Body of pancreas (tissue), 4 donors: ENCODE data around the gene OXCT2. TPM values are rescaled to one million over a fixed set of nuclear protein-coding genes. Genes with fewer than 3 reads are reported as not detected.
"Not testable (repeated sequence)": the region's sequence is repeated elsewhere in the genome, so short reads cannot be mapped to it uniquely, and the experiment has no call there.

Experiments
- ATAC-seq: fragments of 150-250 bp; one replicate; pipeline ENCODE4 v1.9.1; 2016
- DNase-seq, 4 donors: peaks; one replicate each; pipeline ENCODE4 v3.0.0-alpha.2; 2019
- H3K27ac ChIP-seq, 4 donors: fragments of 200-600 bp; sonication (generic); 1 replicate in 3 of 4; 2 replicates in 1 of 4; pipeline versions ENCODE4 v1.5.1 to v1.6.1; 2016 to 2019; ENCODE audit warnings: mild to moderate bottlenecking in 1 of 4, mixed read lengths in 1 of 4, moderate library complexity in 1 of 4
- H3K27me3 ChIP-seq, 2 donors: fragments of 200-600 bp; sonication (generic); one replicate each; pipeline ENCODE4 v1.6.0; 2016; ENCODE audit warnings: mild to moderate bottlenecking in 1 of 2
- H3K36me3 ChIP-seq, 2 donors: fragments of 200-600 bp; sonication (generic); replicated peaks in 1 of 2; 2 replicates each; pipeline ENCODE4 v1.5.1; 2016; ENCODE audit warnings: low read depth in 2 of 2; ENCODE audit not compliant: insufficient read depth in 1 of 2
- H3K4me1 ChIP-seq: fragments of 200-600 bp; sonication (generic); one replicate; pipeline ENCODE4 v1.6.0; 2016
- H3K4me3 ChIP-seq, 2 donors: fragments of 200-600 bp; sonication (generic); 1 replicate in 1 of 2; 2 replicates in 1 of 2; pipeline ENCODE4 v1.5.1; 2016 to 2019
- H3K9me3 ChIP-seq, 3 donors: fragments of 200-600 bp; sonication (generic); 1 replicate in 2 of 3; 2 replicates in 1 of 3; pipeline ENCODE4 v1.5.1; 2016
- POLR2A ChIP-seq, 3 donors: fragments of 450-650 bp; IDR thresholded peaks; one replicate each; pipeline ENCODE4 v1.6.1; 2016; ENCODE audit warnings: antibody characterized with exemption in 3 of 3, mild to moderate bottlenecking in 2 of 3
- WGBS, 2 donors: methylation state at CpG; one replicate each; pipeline ENCODE4 v1.1.5; 2017; 5-methylcytosine and 5-hydroxymethylcytosine counted together
- intact Hi-C: fragments of 100-400 bp; cut with DNase I; formaldehyde crosslinking; loops from one replicate; pipeline ENCODE4 v1.15.1; 2023
- total RNA-seq, 2 donors: library from RNA; depleted of rRNA; stranded (reverse); fragments of >200 nt; gene quantifications; one replicate each; pipeline ENCODE4 v1.1.0, GENCODE V29; 2016
- TF ChIP-seq, protein P1 (sequence below), 7 experiments: fragments of 450-650 bp in 4 of 7; fragments of 200-600 bp in 3 of 7; sonication (generic) in 3 of 7; IDR thresholded peaks; one replicate each; pipeline ENCODE4 v1.5.1; 2016 to 2019; ENCODE audit warnings: antibody characterized with exemption in 7 of 7

OXCT2 gene
- total RNA-seq, 2 donors from 2014 or later = 2.6 to 4.6 TPM

DNA sequence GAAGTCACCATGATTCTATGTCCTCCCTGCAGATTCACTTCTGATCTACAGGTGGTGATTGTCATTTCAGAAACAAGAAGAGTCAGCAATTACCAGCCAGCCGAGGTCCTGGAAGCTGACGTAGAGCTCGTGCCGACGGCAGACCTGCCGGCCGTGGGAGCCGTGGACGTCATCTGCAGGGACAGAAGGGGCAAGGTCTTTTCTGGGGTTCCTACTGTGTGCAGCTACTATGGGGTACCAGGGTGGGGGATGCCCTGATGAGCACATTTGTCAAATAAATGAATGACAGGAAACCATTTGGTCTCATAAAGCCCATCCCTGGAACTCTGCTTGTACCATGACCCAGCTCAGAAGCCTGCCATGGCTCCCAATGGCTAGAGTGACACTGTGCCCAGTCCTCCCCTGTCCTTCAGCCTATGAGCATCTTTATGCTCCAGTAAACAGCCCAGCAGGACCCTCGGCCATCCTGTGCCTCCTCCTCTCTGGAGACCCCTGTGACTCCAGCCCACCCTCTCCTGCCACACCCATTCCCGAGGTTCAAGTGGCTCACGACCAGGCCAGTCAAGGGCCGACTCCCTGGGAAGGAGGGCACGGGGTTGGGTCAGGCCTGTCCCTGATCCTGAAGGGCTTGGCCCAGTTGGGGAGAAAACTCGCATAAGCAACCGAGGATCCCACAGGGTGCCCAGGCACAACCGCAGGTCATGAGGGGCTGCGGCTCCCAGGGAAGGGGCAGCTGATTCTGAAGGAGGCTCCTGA is 7.4 kb downstream of the OXCT2 start:
- H3K27me3 ChIP-seq, H3K36me3 ChIP-seq, H3K4me3 ChIP-seq, intact Hi-C loops, H3K27ac ChIP-seq, H3K9me3 ChIP-seq, DNase-seq, ATAC-seq, H3K4me1 ChIP-seq: not testable (repeated sequence)
- 90 to 93% methylated on average over 9 to 15 of the region's 18 CpGs for WGBS, 2 donors

GRCh38 chr1:39762550-39763540 is 8.3 kb downstream of the OXCT2 start:
- H3K27ac ChIP-seq = no peak overlapping the region
- intact Hi-C loops = no loop called here
- 90 to 91% methylated on average over 16 to 28 of the region's 30 CpGs for WGBS, 2 donors
- H3K4me1 ChIP-seq = no peaks in the 10 kb centered on the region
- H3K36me3 ChIP-seq = peaks cover 0 to 1% of the 10 kb centered on the region in 2 donors
- no peaks in the 10 kb centered on the region for H3K9me3 ChIP-seq
- ATAC-seq (no peak), DNase-seq (no peak)
- no peaks in the 10 kb centered on the region for H3K27me3 ChIP-seq
- no peak for TF ChIP-seq POLR2A (IDR thresholded peaks at IDR 0.05)
- TF ChIP-seq, protein P1, sequence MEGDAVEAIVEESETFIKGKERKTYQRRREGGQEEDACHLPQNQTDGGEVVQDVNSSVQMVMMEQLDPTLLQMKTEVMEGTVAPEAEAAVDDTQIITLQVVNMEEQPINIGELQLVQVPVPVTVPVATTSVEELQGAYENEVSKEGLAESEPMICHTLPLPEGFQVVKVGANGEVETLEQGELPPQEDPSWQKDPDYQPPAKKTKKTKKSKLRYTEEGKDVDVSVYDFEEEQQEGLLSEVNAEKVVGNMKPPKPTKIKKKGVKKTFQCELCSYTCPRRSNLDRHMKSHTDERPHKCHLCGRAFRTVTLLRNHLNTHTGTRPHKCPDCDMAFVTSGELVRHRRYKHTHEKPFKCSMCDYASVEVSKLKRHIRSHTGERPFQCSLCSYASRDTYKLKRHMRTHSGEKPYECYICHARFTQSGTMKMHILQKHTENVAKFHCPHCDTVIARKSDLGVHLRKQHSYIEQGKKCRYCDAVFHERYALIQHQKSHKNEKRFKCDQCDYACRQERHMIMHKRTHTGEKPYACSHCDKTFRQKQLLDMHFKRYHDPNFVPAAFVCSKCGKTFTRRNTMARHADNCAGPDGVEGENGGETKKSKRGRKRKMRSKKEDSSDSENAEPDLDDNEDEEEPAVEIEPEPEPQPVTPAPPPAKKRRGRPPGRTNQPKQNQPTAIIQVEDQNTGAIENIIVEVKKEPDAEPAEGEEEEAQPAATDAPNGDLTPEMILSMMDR (IDR thresholded peaks at IDR 0.05) = no peak
- H3K4me3 ChIP-seq = no peak overlapping the region

DNA sequence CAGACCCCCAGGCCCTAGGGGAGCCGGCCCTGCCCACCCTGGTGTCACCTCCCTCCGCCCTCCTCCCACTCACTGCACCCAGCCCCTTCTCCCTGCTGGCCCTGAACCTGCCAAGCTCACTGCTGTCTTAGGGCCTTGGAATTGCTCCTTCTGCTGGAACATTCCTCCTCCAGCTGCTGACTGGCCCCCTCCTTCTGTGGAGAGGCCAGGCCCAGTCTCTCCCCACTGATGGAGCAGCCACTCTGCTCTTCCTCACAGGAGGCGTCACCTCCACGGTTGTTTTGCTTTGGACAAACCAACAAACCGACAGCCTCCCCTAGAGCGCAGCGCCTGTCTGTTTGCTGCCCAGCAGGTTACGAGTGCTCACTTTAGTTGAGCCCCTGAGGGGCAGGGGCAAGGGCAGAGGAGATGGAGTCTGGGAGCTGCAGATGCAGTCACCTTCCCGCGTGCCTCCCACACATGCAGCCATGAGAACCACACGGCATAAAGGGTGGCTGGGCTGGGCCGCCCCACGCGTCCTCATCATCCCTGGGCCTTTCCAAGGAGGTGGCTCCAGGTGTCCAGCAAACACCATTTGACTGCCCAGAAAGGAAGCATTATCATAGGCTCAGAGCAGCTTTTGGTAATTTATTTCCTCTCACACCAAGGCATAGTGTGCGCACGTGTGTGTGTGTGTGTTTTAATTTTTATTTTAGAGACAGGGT is 9.4 kb downstream of the OXCT2 start:
- H3K4me3 ChIP-seq = no peak overlapping the region
- H3K9me3 ChIP-seq = no peaks in the 10 kb centered on the region
- ATAC-seq (no peak), DNase-seq (no peak)
- no peak overlapping the region for H3K27ac ChIP-seq
- intact Hi-C loops = no loop called here
- H3K4me1 ChIP-seq = no peaks in the 10 kb centered on the region
- H3K27me3 ChIP-seq = no peaks in the 10 kb centered on the region
- H3K36me3 ChIP-seq = peaks cover 0 to 1% of the 10 kb centered on the region in 2 donors
- TF ChIP-seq, protein P1 (IDR thresholded peaks at IDR 0.05) = no peak
- no peak for TF ChIP-seq POLR2A (IDR thresholded peaks at IDR 0.05)
- 82 to 88% methylated on average over 6 to 16 of the region's 16 CpGs for WGBS, 2 donors

DNA sequence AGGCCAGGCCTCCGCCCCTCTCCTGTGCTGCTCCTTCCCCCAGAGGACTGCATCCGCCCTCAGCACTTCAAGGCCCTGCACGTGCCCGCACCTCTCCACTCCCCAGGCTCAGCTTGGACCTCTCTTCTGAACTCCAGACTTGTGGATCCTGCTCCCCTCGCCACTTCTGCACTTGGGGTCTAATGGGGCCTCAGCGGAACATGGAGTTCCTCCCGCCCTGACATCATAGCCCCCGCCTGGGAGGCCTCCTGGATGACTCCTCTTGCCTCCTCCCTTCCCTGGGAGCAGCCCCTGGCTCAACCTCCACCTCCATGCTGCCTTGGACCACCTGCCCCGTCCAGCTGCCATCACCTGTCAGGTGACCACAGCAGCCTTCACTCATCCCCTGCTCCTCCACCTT is 10.1 kb downstream of the OXCT2 start:
- no peak for DNase-seq
- Histone ChIP-seq H3K4me3 (no peak overlapping the region), H3K9me3 (no peaks in the 10 kb centered on the region), H3K27ac (no peak overlapping the region), H3K4me1 (no peaks in the 10 kb centered on the region), H3K27me3 (no peaks in the 10 kb centered on the region), H3K36me3 (peaks cover 0 to 1% of the 10 kb centered on the region in 2 donors)
- ATAC-seq = no peak
- no peak for TF ChIP-seq POLR2A (IDR thresholded peaks at IDR 0.05)
- TF ChIP-seq, protein P1 (IDR thresholded peaks at IDR 0.05) = no peak
- WGBS, 2 donors = 81 to 88% methylated on average over 9 of the region's 9 CpGs
- intact Hi-C loops = no loop called here
